Measurements from ENCODE around the gene IL1F10.

- TF ChIP-seq CTCF (IDR thresholded peaks at IDR 0.05; ENCODE audit: low read depth, low read length, missing input control) (no peak), RAD21 (IDR thresholded peaks at IDR 0.05) (no peak), JUND (IDR thresholded peaks at IDR 0.05) (no peak), FOXA1 (IDR thresholded peaks at IDR 0.05) (no peak), HNF4G (IDR thresholded peaks at IDR 0.05) (no peak), MAX (IDR thresholded peaks at IDR 0.05) (no peak), YY1 (IDR thresholded peaks at IDR 0.05) (no peak)
These were observed 35.0 kb upstream of the IL1F10 start for GRCh38 chr2:113032737-113033136.

All from liver (tissue), 3 donors.